Coronary artery (tissue), 2 donors: ENCODE data around the gene HSPG2.

Experiments
- DNase-seq: peaks from one replicate; pipeline ENCODE4 v3.0.0-alpha.2; 2017; ENCODE audit warnings: low spot score
- H3K27ac ChIP-seq, 2 donors: fragments of 200-600 bp; sonication (generic); one replicate each; pipeline ENCODE4 v1.5.1; 2016 to 2019
- H3K4me3 ChIP-seq: fragments of 200-600 bp; sonication (generic); 2 replicates; pipeline ENCODE4 v1.5.1; 2016; ENCODE audit warnings: mild to moderate bottlenecking, moderate library complexity
- TF ChIP-seq, protein P1 (sequence below): fragments of 200-600 bp; sonication (generic); IDR thresholded peaks from one replicate; pipeline ENCODE4 v1.5.1; 2019; ENCODE audit warnings: antibody characterized with exemption

The HSPG2 gene

DNA sequence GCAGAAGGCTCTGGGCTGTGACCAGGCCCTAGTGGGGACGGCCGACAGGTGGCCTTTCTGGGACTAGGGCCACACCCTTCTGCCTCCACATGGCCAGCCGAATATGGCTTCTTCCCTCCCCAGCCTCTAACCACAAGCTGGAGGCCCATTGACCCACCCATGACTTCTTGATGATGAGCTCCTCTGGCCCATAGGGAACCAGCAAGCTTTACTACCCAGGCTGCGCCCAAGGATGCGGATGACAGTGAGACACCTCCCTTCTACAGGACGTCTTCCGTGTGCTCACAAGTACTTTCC lies 84.0 kb downstream of the HSPG2 start:
- Histone ChIP-seq H3K4me3 (no peak overlapping the region), H3K27ac (no peak overlapping the region)
- TF ChIP-seq, protein P1, sequence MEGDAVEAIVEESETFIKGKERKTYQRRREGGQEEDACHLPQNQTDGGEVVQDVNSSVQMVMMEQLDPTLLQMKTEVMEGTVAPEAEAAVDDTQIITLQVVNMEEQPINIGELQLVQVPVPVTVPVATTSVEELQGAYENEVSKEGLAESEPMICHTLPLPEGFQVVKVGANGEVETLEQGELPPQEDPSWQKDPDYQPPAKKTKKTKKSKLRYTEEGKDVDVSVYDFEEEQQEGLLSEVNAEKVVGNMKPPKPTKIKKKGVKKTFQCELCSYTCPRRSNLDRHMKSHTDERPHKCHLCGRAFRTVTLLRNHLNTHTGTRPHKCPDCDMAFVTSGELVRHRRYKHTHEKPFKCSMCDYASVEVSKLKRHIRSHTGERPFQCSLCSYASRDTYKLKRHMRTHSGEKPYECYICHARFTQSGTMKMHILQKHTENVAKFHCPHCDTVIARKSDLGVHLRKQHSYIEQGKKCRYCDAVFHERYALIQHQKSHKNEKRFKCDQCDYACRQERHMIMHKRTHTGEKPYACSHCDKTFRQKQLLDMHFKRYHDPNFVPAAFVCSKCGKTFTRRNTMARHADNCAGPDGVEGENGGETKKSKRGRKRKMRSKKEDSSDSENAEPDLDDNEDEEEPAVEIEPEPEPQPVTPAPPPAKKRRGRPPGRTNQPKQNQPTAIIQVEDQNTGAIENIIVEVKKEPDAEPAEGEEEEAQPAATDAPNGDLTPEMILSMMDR: no peak
- DNase-seq: no peak

DNA sequence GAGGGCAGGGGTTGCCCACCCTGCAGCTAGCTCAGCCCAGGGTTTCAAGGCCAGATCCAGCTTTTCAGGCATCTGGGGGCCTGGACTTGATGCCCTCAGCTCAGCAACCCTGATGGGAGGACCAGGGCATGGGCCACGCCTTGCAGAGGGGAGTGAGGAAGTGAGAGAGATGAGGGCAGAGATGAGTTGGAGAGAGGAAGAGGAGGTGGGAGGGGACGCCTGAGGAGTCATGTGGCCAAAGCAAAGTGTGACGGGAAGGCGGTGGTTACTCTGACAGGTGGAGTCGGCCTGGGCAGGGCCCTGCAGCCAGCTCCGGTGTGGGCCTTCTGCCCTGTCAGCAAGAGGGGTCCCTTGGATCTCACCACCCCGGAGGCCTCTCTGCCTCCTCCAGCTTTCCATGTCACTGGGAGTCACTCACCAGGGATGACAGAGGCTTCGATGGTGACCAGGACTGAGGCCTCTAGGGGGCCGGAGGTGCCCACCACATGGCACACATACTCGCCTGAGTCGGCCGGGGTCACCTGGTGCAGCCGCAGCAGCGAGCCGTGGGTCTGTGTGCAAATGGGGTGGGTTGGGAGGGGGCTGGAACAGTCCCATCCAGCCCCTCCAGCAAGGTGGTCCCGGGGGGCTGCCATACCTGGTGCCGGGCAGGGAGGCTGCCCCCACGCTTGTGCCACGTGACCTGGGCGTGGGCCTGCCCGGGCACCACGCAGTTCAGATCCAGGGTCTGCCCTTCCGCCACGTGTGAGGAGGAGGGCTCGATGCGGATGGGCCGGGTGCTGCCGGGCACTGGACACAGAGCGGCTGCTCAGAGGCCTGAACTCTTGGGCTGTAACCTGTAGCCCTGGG lies 84.6 kb downstream of the HSPG2 start:
- no peak for DNase-seq
- Histone ChIP-seq H3K4me3 (no peak overlapping the region), H3K27ac (no peak overlapping the region)
- TF ChIP-seq, protein P1: no peak

DNA sequence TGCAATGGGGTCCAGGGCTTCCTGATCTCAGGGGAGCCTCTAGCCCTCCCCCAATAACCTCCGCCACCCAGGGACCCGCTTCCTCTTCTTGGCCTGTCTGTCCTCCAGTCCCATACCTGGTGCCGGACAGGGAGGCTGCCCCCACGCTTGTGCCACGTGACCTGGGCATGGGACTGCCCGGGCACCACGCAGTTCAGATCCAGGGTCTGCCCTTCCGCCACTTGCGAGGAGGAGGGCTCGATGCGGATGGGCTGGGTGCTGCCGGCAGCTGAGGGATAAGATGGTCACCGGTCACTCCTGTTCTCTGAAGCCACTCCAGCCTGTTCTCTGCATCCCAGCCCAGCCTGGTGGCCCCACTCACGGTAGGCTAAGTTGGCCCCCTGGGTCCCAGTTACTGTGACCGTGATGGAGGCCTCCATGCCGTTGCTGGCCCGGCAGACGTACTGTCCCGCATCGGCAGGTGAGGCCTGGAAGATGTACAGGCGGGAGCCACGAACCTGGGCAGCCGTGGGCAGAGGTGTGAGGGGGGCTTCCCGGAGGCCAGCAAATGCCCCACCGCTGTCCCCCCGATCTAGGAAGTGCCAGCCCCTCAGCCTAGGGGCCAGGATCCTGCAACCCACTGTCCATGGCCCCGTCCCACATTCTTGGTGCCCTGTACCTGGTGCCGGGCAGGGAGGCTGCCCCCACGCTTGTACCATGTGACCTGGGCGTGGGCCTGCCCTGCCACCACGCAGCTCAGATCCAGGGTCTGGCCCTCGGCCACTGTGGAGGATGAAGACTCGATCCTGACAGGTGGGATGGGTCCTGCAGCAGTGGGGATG lies 85.5 kb downstream of the HSPG2 start:
- DNase-seq: no peak
- H3K4me3 ChIP-seq: no peak overlapping the region
- H3K27ac ChIP-seq: no peak overlapping the region
- TF ChIP-seq, protein P1: no peak

DNA sequence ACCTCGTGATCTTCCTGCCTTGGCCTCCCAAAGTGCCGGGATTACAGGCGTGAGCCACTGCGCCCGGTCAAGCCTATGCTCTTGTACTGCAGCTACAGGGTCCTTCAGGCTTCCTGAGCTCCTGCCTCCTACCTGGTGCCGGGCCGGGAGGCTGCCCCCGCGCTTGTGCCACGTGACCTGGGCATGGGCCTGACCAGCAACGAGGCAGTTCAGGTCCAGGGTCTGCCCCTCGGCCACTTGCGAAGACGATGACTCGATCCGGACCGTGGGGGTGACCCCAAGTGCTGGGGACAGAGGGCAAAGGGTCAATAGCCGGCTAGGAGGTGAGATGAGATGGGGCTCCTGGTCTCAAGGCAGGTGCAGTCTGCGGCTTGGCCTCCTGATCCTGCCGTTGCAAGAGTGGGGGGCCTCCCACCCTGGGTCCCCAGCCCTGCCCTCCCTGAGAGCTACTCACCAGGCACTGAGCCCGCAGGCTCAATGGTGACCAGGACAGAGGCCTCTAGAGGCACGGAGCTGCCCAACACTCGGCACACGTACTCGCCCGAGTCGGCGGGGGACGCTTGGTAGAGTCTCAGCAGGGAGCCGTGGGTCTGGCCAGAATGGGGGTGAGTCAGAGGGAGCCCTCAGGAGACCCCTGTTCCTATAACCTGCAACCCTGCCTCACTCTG lies 87.1 kb downstream of the HSPG2 start:
- TF ChIP-seq, protein P1: no peak
- Histone ChIP-seq H3K27ac (no peak overlapping the region), H3K4me3 (no peak overlapping the region)
- DNase-seq: no peak

DNA sequence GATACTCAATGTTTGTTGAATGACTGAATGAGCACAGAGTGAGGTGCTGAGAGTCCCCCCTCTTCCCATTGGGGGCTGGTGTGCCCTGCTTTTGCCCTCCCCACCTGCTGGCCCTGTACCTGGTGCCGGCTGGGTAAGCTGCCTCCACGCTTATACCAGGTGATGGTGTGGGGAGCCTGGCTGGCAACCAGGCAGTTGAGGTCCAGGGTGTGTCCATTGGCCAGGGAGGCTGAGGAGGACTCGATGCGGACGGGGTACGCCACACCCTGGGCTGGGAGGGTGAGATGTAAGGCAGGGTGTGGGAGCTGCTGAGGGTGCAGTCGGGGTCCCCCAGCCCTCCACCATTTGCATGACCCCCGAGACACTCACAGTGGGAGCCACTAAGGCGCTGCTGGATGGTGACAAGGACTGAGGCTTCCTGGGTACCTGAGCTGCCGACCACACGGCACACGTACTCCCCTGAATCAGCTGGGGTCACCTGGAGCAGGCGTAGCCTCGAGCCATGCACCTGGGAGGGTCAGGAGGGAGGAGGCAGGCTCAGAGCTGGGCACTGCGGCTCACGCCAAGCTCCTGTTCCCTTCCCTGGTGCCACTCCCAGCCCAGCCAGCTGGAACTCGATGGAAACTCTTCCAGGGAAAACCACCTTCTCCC lies 88.5 kb downstream of the HSPG2 start:
- H3K27ac ChIP-seq: no peak overlapping the region
- H3K4me3 ChIP-seq: no peak overlapping the region
- DNase-seq: no peak
- TF ChIP-seq, protein P1: no peak

DNA sequence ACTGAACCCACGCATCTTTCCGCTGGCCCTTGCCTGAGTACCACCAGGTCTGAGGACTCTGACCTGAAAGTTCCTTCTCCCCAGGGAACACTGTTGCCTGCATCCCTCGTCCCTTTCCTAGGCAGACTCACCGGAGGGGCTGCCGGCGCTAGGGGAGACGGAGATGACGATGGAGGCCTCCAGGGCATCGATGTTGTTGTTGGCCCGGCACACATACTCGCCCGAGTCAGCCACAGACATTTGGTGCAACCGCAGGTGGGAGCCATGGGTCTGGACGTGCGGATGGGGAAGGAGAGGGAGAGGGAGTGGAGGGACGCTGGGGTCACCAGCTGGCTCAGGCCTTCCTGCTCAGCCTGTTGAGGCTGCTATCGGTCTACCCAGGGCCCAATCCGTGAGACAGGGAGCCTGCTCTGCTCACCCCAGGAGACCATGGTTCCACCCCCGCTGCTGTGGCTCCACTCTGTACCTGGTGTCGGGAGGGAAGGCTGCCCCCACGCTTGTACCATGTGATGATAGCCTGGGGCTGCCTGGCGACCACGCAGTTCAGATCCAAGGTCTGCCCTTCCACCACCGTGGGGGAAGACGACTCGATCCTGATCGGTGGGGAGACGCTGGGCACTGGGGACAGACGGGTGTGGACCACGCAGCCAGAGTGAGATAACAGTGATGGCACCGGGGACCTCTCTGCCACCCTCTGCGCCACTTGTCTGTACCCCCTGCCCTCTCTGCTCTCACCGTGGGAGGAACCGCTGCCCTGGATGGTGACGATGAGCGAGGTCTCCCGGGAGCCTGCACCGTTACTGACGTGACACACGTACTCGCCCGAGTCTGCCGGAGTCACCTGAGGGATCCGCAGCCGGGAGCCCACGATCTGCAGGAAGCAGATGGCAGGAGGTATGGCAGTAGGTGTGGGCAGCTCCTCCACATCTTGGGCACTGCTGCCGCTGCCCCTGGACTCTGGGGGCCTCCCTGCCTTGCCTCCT lies 89.6 kb downstream of the HSPG2 start:
- no peak overlapping the region for H3K27ac ChIP-seq
- H3K4me3 ChIP-seq: no peak overlapping the region
- TF ChIP-seq, protein P1: no peak
- no peak for DNase-seq
